HG03342 (cell line): ENCODE results near the gene TEX19.
"Not testable (repeated sequence)": the region's sequence is repeated elsewhere in the genome, so short reads cannot be mapped to it uniquely, and the experiment has no call there.

ENCODE experiments used
- ATAC-seq: cut with Tn5 transposase; IDR thresholded peaks from one replicate; pipeline ENCODE4 v1.9.1; 2021; ENCODE audit warnings: mild to moderate bottlenecking, moderate library complexity; ENCODE audit not compliant: unreplicated experiment

The TEX19 gene

GRCh38 chr17:82334204-82334621, 24.8 kb upstream of the TEX19 start:
- ATAC-seq, result no peak

- ATAC-seq, result no peak
Observed at GRCh38 chr17:82334622-82335394, 24.2 kb upstream of the TEX19 start.

GRCh38 chr17:82338858-82339633, 20.0 kb upstream of the TEX19 start:
- ATAC-seq, result no peak

GRCh38 chr17:82339634-82340580, 19.1 kb upstream of the TEX19 start:
- no peak for ATAC-seq

- ATAC-seq, result no peak
Observed at GRCh38 chr17:82342361-82343079, 16.5 kb upstream of the TEX19 start.

- ATAC-seq, result no peak
Observed at GRCh38 chr17:82343560-82343959, 15.5 kb upstream of the TEX19 start.

- ATAC-seq, result no peak
Observed at GRCh38 chr17:82344175-82344907, 14.7 kb upstream of the TEX19 start.

- ATAC-seq, result no peak
Observed at GRCh38 chr17:82345151-82345976, 13.7 kb upstream of the TEX19 start.

GRCh38 chr17:82346342-82347300, 12.4 kb upstream of the TEX19 start:
- ATAC-seq, result no peak

GRCh38 chr17:82347994-82348393, 11.1 kb upstream of the TEX19 start:
- ATAC-seq, result not testable (repeated sequence)

- no peak for ATAC-seq
Observed at GRCh38 chr17:82348434-82348833, 10.6 kb upstream of the TEX19 start.

- no peak for ATAC-seq
Observed at GRCh38 chr17:82348866-82349265, 10.2 kb upstream of the TEX19 start.

- no peak for ATAC-seq
Observed at GRCh38 chr17:82349287-82349701, 9.8 kb upstream of the TEX19 start.

- no peak for ATAC-seq
Observed at GRCh38 chr17:82350182-82351030, 8.6 kb upstream of the TEX19 start.

- no peak for ATAC-seq
Observed at GRCh38 chr17:82351254-82351712, 7.8 kb upstream of the TEX19 start.

GRCh38 chr17:82351713-82352488, 7.1 kb upstream of the TEX19 start:
- no peak for ATAC-seq
